Peyer's patch (tissue), 4 donors: ENCODE results near the gene C1orf50.

Experiments
- CTCF ChIP-seq, 6 experiments: fragments of 450-650 bp in 4 of 6; fragments of 200-600 bp in 2 of 6; sonication (generic) in 1 of 6; IDR thresholded peaks; one replicate each; pipeline ENCODE4 v1.5.1; 2017 to 2019; ENCODE audit warnings: antibody characterized with exemption in 6 of 6, mild to moderate bottlenecking in 3 of 6, moderate library complexity in 1 of 6
- POLR2A ChIP-seq, 2 donors: fragments of 450-650 bp; IDR thresholded peaks; one replicate each; pipeline ENCODE4 v1.5.1; 2017; ENCODE audit warnings: antibody characterized with exemption in 2 of 2, mild to moderate bottlenecking in 2 of 2, moderate library complexity in 2 of 2

DNA sequence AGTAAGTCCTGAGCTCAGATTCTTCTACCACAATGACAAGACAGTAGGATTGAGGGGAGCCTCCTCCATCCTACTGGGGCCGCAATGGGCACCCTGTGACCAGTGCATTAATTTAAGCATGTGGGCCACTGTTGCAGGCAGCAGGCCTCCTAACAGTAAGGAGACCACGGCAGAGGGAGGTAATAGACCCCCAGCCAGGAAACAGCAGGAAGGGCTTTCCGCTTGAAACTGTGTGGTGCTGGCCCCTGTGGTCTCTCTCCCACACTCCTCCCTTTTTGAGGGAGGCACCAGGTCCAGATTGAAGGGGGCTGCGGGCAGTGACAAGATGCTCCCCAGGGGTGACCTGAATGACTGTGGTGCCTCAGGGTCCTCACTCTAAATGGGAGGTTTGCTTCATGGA, 25.3 kb upstream of the C1orf50 start:
- no peak for TF ChIP-seq CTCF (IDR thresholded peaks at IDR 0.05)
- TF ChIP-seq POLR2A (IDR thresholded peaks at IDR 0.05) = no peak
